Islet precursor cell (in vitro differentiated cells): ENCODE results near the gene CCDC78.

ENCODE experiments used
- DNase-seq: peaks from one replicate; pipeline ENCODE4 v3.0.0-alpha.2; 2018

The CCDC78 gene

DNA sequence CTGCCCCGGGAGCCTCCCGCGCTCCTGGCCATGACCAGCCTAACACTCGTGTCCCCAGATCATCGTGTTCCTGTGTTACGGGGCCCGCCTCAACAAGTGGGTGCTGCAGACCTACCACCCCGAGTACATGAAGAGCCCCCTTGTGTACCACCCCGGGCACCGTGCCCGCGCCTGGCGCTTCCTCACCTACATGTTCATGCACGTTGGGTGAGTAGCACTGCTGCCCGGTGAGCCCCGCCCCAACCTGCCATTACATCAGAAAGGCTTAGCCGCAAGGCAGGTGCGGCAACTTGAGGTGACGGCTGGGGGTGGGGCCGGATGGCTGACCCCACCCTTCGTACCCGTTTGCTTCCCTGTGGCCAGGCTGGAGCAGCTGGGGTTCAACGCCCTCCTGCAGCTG is 49.3 kb downstream of the CCDC78 start:
- no peak for DNase-seq

DNA sequence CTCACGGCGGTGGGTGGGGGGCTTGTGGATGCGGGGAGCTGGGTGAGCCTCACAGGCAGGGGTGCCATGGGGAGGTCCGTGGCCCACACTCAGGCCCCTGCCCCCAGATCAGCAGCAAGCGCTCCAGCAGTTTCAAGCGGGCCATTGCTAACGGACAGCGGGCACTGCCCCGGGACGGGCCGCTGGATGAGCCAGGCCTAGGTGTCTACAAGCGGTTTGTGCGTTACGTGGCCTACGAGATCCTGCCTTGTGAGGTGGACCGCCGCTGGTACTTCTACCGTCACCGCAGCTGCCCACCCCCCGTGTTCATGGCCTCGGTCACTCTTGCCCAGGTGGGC is 49.7 kb downstream of the CCDC78 start:
- no peak for DNase-seq

DNA sequence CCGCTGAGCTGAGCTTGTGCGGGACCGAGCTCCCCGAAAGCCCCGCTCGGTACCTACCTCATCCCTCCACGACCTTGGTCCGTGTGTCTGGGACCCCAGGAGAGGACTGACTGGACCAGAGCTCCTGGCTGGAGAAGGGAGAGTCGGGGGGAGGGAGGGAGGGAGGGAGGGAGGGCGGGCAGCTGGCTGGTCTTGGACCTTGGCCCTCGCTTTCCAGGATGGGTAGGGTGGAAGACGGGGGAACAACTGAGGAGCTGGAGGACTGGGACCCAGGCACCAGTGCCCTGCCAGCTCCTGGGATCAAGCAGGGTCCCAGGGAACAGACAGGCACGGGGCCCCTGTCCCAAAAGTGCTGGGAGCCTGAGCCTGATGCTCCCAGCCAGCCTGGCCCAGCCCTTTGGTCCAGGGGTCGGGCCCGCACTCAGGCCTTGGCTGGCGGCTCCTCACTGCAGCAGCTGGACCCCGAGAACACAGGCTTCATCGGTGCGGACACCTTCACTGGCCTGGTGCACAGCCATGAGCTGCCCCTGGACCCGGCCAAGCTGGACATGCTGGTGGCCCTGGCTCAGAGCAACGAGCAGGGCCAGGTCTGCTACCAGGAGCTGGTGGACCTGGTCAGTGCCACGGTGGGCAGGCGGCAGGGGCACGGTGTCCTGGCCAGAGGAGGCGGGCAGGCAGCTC is 50.2 kb downstream of the CCDC78 start:
- DNase-seq: no peak

DNA sequence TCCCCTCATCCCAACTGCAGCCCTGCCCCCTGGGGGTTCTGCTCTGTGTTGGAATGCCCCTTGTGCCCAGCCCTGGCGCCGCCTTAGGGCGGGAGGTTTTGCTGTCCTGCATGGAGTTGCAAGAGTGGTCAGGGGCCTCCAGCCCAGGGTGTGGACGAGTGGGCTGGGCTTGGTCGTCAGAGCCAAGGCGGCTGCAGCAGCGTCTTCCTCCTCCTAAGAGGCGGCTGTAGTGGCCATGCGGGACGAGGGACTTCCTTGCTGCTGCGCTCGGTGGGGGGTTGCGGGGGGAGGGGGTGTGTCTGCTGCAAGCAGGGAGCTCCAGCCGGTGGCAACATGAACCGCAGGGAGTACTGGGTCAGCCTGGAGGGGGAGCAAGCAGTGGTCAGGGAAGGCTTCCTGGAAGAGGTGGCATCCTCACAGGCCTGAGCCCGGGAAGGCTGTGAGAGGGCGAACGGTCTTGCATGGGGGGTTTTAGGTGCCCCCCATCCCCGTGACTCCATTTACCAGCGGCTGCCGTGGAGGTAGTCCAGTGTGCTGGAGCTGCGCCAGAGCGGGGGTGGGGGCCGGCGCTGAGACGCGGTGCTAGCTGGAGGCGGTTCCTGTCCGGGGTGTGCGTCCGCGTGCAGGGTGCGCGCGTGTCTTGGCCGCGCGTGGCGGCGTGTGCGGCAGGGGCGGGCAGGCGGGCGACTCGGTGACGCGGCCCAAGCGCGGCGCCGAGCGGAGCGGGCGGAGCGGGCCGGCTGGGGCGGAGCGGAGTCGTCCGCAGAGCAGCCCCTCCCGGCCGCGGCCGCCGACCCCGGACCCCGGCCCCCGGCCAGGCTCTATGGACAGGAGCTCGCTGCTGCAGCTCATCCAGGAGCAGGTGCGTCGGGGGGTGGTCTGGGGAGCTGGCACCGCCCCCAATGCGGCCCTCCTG is 51.0 kb downstream of the CCDC78 start, which contains the start of gene RHBDL1:
RHBDL1 (plus strand) TSS at position 704 of the 916 bp plus-strand sequence; CDS start at position 824, 120 bp downstream.
- peak; percentile 82 for DNase-seq

DNA sequence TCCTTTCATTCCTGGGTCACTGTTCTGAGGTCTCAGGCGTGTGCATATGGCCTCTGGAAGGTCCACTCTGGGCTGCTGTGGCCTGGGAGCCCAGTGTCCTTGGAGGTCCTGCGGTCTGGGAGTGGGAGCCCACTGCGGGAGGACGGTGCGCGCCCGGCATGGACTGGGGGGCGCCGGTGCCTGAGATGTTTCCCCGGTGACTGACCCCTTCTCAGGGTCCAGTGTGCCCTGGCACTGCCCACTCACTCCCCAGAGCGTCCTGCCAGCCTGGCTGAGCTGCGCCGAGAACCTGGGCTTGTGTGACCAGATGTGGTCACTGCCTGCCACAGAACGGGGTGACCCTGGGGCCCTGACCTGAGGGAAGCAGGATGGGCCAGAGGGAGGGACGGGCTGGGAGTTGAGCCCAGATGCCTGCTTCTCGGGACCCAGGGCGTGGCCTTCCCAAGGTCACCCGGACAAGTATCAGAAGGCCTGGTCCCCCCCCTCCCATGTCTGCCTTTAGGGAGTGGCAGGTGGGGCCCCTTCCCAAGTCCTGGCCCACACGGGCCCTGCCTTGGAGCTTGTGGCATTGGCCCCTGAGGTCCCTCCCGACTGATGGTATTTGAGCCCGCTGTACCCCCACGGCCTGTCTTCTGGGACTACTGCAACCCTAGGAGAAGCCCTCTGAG is 51.9 kb downstream of the CCDC78 start:
- DNase-seq: no peak

DNA sequence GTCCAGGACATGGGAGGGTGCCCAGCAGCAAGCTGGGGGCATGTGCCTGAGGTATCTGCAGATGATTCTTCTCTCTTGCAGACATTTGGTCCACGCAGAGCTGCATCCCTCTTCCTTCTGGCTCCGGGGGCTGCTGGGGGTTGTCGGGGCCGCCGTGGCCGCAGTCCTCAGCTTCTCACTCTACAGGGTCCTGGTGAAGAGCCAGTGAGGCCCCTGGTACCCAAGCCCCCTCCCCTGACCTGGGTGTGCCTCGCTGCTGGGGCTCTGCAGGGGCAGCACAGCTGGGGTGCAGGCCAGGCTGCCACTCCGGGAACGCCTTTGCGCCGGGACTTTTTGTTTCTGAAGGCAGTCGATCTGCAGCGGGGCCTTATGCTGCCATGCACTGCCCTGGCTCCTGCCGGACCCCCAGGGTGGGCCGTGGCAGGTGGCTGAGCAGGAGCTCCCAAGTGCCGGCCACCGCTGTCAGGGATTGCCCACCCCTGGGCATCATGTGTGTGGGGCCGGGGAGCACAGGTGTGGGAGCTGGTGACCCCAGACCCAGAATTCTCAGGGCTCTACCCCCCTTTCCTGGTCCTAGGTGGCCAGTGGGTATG is 52.7 kb downstream of the CCDC78 start:
- no peak for DNase-seq

DNA sequence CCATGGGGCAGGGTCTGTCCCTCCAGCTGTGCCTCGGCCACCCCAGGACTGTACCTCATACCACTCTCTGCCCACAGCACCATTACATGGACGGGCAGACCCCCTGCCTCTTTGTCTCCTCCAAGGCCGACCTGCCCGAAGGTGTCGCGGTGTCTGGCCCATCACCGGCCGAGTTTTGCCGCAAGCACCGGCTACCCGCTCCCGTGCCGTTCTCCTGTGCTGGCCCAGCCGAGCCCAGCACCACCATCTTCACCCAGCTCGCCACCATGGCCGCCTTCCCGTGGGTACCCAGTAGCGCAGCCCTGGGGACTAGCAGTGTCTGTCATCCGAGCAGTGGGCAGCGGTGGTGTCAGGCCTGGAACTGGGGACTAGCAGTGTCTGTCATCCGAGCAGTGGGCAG is 53.4 kb downstream of the CCDC78 start:
- no peak for DNase-seq
